SK-N-MC (cell line): ENCODE measurements around the gene GJA3.
"Not testable (repeated sequence)": the region's sequence is repeated elsewhere in the genome, so short reads cannot be mapped to it uniquely, and the experiment has no call there.

ENCODE experiments used
- EZH2 ChIP-seq: fragments of 200-600 bp; sonication (generic); IDR thresholded peaks from one replicate; pipeline ENCODE4 v1.6.1; 2017; ENCODE audit warnings: antibody characterized with exemption
- FOXP2 ChIP-seq: optimal IDR thresholded peaks from 2 replicates; pipeline ENCODE3; 2011; ENCODE audit warnings: mild to moderate bottlenecking, moderate library complexity; ENCODE audit not compliant: insufficient read depth; ENCODE audit errors: extremely low read length, control extremely low read depth
- POLR2AphosphoS5 ChIP-seq: IDR thresholded peaks from 2 replicates; pipeline ENCODE4 v1.6.1; 2012; ENCODE audit warnings: mild to moderate bottlenecking, low read depth, low read length, borderline replicate concordance

DNA sequence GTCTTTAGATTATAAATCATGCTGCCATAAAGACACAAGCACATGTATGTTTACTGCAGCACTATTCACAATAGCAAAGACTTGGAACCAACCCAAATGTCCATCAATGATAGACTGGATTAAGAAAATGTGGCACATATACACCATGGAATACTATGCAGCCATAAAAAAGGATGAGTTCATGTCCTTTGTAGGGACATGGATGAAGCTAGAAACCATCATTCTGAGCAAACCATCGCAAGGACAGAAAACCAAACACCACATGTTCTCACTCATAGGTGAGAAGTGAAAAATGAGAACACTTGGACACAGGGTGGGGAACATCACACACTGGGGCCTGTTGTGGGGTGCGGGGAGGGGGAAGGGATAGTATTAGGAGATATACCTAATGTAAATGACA lies 7.6 kb downstream of the GJA3 start:
- TF ChIP-seq EZH2, POLR2AphosphoS5, FOXP2: not testable (repeated sequence)
